SK-N-SH (cell line): ENCODE data around the gene SELPLG.

Experiments used
- CTCF ChIP-seq: fragments of 200-600 bp; sonication (generic); IDR thresholded peaks from 2 replicates; pipeline ENCODE4 v1.6.1; 2017; ENCODE audit warnings: antibody characterized with exemption, mild to moderate bottlenecking, moderate library complexity
- EZH2phosphoT487 ChIP-seq: fragments of 200-600 bp; sonication (generic); IDR thresholded peaks from 2 replicates; pipeline ENCODE4 v1.6.1; 2017; ENCODE audit warnings: low read depth, mixed run types, mild to moderate bottlenecking, antibody characterized with exemption, moderate library complexity, borderline replicate concordance
- NFIC ChIP-seq: IDR thresholded peaks from 2 replicates; pipeline ENCODE4 v1.4.0; 2012; ENCODE audit warnings: borderline replicate concordance
- NRF1 ChIP-seq: IDR thresholded peaks from 2 replicates; pipeline ENCODE4 v1.6.1; 2012; ENCODE audit warnings: low read depth, mild to moderate bottlenecking, low read length
- POLR2AphosphoS5 ChIP-seq: IDR thresholded peaks from 2 replicates; pipeline ENCODE4 v1.6.1; 2012; ENCODE audit warnings: low read depth, low read length
- RCOR1 ChIP-seq: fragments of 150-350 bp; IDR thresholded peaks from 2 replicates; pipeline ENCODE4 v1.6.1; 2017; ENCODE audit warnings: antibody characterized with exemption, low read length
- RFX5 ChIP-seq: IDR thresholded peaks from 2 replicates; pipeline ENCODE4 v1.6.1; 2012; ENCODE audit warnings: mild to moderate bottlenecking, improper control_type of control experiment, low read length
- SMC3 ChIP-seq: IDR thresholded peaks from 2 replicates; pipeline ENCODE4 v1.6.1; 2012; ENCODE audit warnings: low read depth, low read length, improper control_type of control experiment
- TAF1 ChIP-seq: IDR thresholded peaks from 2 replicates; pipeline ENCODE4 v1.6.1; 2012; ENCODE audit warnings: low read depth, mild to moderate bottlenecking, low read length, moderate library complexity, borderline replicate concordance
- TCF12 ChIP-seq: IDR thresholded peaks from 2 replicates; pipeline ENCODE4 v1.4.0; 2012
- ZBTB33 ChIP-seq: IDR thresholded peaks from 2 replicates; pipeline ENCODE4 v1.4.0; 2012; ENCODE audit warnings: low read depth, borderline replicate concordance
- TF ChIP-seq, protein P1 (sequence below): IDR thresholded peaks from 2 replicates; pipeline ENCODE4 v1.4.0; 2012; ENCODE audit warnings: low read depth, borderline replicate concordance
- TF ChIP-seq, protein P2 (sequence below): IDR thresholded peaks from 2 replicates; pipeline ENCODE4; 2012

GRCh38 chr12:108672054-108672453 lies 38.4 kb upstream of the SELPLG start:
- TF ChIP-seq, protein P1, sequence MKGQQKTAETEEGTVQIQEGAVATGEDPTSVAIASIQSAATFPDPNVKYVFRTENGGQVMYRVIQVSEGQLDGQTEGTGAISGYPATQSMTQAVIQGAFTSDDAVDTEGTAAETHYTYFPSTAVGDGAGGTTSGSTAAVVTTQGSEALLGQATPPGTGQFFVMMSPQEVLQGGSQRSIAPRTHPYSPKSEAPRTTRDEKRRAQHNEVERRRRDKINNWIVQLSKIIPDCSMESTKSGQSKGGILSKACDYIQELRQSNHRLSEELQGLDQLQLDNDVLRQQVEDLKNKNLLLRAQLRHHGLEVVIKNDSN: no peak
- TF ChIP-seq TAF1 (no peak), NFIC (no peak), CTCF (no peak), ZBTB33 (no peak), POLR2AphosphoS5 (no peak), TCF12 (no peak), SMC3 (no peak), RFX5 (no peak), EZH2phosphoT487 (no peak), NRF1 (no peak), RCOR1 (no peak)
- TF ChIP-seq, protein P2, sequence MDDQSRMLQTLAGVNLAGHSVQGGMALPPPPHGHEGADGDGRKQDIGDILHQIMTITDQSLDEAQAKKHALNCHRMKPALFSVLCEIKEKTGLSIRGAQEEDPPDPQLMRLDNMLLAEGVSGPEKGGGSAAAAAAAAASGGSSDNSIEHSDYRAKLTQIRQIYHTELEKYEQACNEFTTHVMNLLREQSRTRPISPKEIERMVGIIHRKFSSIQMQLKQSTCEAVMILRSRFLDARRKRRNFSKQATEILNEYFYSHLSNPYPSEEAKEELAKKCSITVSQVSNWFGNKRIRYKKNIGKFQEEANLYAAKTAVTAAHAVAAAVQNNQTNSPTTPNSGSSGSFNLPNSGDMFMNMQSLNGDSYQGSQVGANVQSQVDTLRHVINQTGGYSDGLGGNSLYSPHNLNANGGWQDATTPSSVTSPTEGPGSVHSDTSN: no peak
